ENCODE measurements around the gene PELO. TPM values are rescaled to one million over a fixed set of nuclear protein-coding genes. Genes with fewer than 3 reads are reported as not detected.

Gene PELO
- total RNA-seq, 1 donor from 2014 or later = 134 TPM

- no peak overlapping the region for H3K4me3 Mint-ChIP-seq (ENCODE audit: unreplicated experiment)
- no peak overlapping the region for H3K27ac Mint-ChIP-seq (ENCODE audit: unreplicated experiment)
- H3K4me1 Mint-ChIP-seq (ENCODE audit: low read depth) = peaks cover 1% of the 10 kb centered on the region
- no peaks in the 10 kb centered on the region for H3K36me3 Mint-ChIP-seq (ENCODE audit: low read depth)
- no peak for TF ChIP-seq CTCF (IDR thresholded peaks at IDR 0.05)
- H3K9me3 Mint-ChIP-seq (ENCODE audit: low read depth) = no peaks in the 10 kb centered on the region
- no peak for DNase-seq (ENCODE audit: low spot score)
- no peaks in the 10 kb centered on the region for H3K27me3 Mint-ChIP-seq (ENCODE audit: low read depth)
These were observed 15.0 kb upstream of the PELO start for GRCh38 chr5:52772668-52773067.

GRCh38 chr5:52773342-52773741 lies 14.4 kb upstream of the PELO start:
- no peaks in the 10 kb centered on the region for H3K36me3 Mint-ChIP-seq (ENCODE audit: low read depth)
- no peak overlapping the region for H3K27ac Mint-ChIP-seq (ENCODE audit: unreplicated experiment)
- no peak for DNase-seq (ENCODE audit: low spot score)
- no peaks in the 10 kb centered on the region for H3K9me3 Mint-ChIP-seq (ENCODE audit: low read depth)
- no peak for TF ChIP-seq CTCF (IDR thresholded peaks at IDR 0.05)
- no peak overlapping the region for H3K4me3 Mint-ChIP-seq (ENCODE audit: unreplicated experiment)
- H3K27me3 Mint-ChIP-seq (ENCODE audit: low read depth) = no peaks in the 10 kb centered on the region
- no peaks in the 10 kb centered on the region for H3K4me1 Mint-ChIP-seq (ENCODE audit: low read depth)

GRCh38 chr5:52774005-52774410 lies 13.7 kb upstream of the PELO start:
- Mint-ChIP-seq H3K9me3 (ENCODE audit: low read depth) (no peaks in the 10 kb centered on the region), H3K27me3 (ENCODE audit: low read depth) (no peaks in the 10 kb centered on the region), H3K4me1 (ENCODE audit: low read depth) (no peaks in the 10 kb centered on the region), H3K4me3 (ENCODE audit: unreplicated experiment) (no peak overlapping the region), H3K36me3 (ENCODE audit: low read depth) (no peaks in the 10 kb centered on the region), H3K27ac (ENCODE audit: unreplicated experiment) (no peak overlapping the region)
- DNase-seq (ENCODE audit: low spot score) = no peak
- TF ChIP-seq CTCF (IDR thresholded peaks at IDR 0.05) = no peak

GRCh38 chr5:52776116-52776515 lies 11.6 kb upstream of the PELO start:
- Mint-ChIP-seq H3K36me3 (ENCODE audit: low read depth) (no peaks in the 10 kb centered on the region), H3K4me3 (ENCODE audit: unreplicated experiment) (no peak overlapping the region), H3K9me3 (ENCODE audit: low read depth) (no peaks in the 10 kb centered on the region), H3K27ac (ENCODE audit: unreplicated experiment) (no peak overlapping the region), H3K27me3 (ENCODE audit: low read depth) (no peaks in the 10 kb centered on the region), H3K4me1 (ENCODE audit: low read depth) (no peaks in the 10 kb centered on the region)
- TF ChIP-seq CTCF (IDR thresholded peaks at IDR 0.05) = no peak
- DNase-seq (ENCODE audit: low spot score) = no peak

- Mint-ChIP-seq H3K27me3 (ENCODE audit: low read depth) (no peaks in the 10 kb centered on the region), H3K9me3 (ENCODE audit: low read depth) (no peaks in the 10 kb centered on the region), H3K4me3 (ENCODE audit: unreplicated experiment) (no peak overlapping the region), H3K36me3 (ENCODE audit: low read depth) (no peaks in the 10 kb centered on the region), H3K27ac (ENCODE audit: unreplicated experiment) (no peak overlapping the region), H3K4me1 (ENCODE audit: low read depth) (no peaks in the 10 kb centered on the region)
- no peak for DNase-seq (ENCODE audit: low spot score)
- no peak for TF ChIP-seq CTCF (IDR thresholded peaks at IDR 0.05)
These were observed 10.5 kb upstream of the PELO start for GRCh38 chr5:52777186-52777585.
